ENCODE measurements around the gene GJE1. TPM values are rescaled to one million over a fixed set of nuclear protein-coding genes. Genes with fewer than 3 reads are reported as not detected.
"Not testable (repeated sequence)": the region's sequence is repeated elsewhere in the genome, so short reads cannot be mapped to it uniquely, and the experiment has no call there.

Gene GJE1
- total RNA-seq = not detected

- no peak for DNase-seq (ENCODE audit: low read depth in 2 of 3, low spot score in 2 of 3)
Observed at GRCh38 chr6:142132625-142133024, at the start of gene GJE1. GJE1 (plus strand) TSS chr6:142132925; CDS start chr6:142133159, 234 bp downstream.

GRCh38 chr6:142087950-142088857, 44.5 kb upstream of the GJE1 start:
- DNase-seq (ENCODE audit: low read depth in 2 of 3, low spot score in 2 of 3) = no peak

- DNase-seq (ENCODE audit: low read depth in 2 of 3, low spot score in 2 of 3) = peak in 2 of 3 donors; percentile 4 to 15
Observed at GRCh38 chr6:142088858-142089216, 43.9 kb upstream of the GJE1 start.

- not testable (repeated sequence) for DNase-seq (ENCODE audit: low read depth in 2 of 3, low spot score in 2 of 3)
Observed at GRCh38 chr6:142104820-142105219, 27.9 kb upstream of the GJE1 start.

- not testable (repeated sequence) for DNase-seq (ENCODE audit: low read depth in 2 of 3, low spot score in 2 of 3)
Observed at GRCh38 chr6:142110820-142111219, 21.9 kb upstream of the GJE1 start.

GRCh38 chr6:142112451-142113061, 20.2 kb upstream of the GJE1 start:
- peak; percentile 24 to 76 (median 45) for DNase-seq (ENCODE audit: low read depth in 2 of 3, low spot score in 2 of 3)

- no peak for DNase-seq (ENCODE audit: low read depth in 2 of 3, low spot score in 2 of 3)
Observed at GRCh38 chr6:142117366-142117765, 15.4 kb upstream of the GJE1 start.

GRCh38 chr6:142118328-142118727, 14.4 kb upstream of the GJE1 start:
- no peak for DNase-seq (ENCODE audit: low read depth in 2 of 3, low spot score in 2 of 3)

GRCh38 chr6:142118925-142119324, 13.8 kb upstream of the GJE1 start:
- DNase-seq (ENCODE audit: low read depth in 2 of 3, low spot score in 2 of 3) = no peak

- no peak for DNase-seq (ENCODE audit: low read depth in 2 of 3, low spot score in 2 of 3)
Observed at GRCh38 chr6:142121342-142121741, 11.4 kb upstream of the GJE1 start.

GRCh38 chr6:142130814-142131213, 1.9 kb upstream of the GJE1 start:
- DNase-seq (ENCODE audit: low read depth in 2 of 3, low spot score in 2 of 3) = no peak

GRCh38 chr6:142138876-142139275, 6.2 kb downstream of the GJE1 start:
- no peak for DNase-seq (ENCODE audit: low read depth in 2 of 3, low spot score in 2 of 3)

GRCh38 chr6:142141531-142141930, 8.8 kb downstream of the GJE1 start:
- not testable (repeated sequence) for DNase-seq (ENCODE audit: low read depth in 2 of 3, low spot score in 2 of 3)

GRCh38 chr6:142146828-142147662, 14.3 kb downstream of the GJE1 start, which contains the start of the genes NMBR and VTA1:
NMBR (minus strand) TSS chr6:142147122; CDS start chr6:142088658, 58,464 bp downstream.
VTA1 (plus strand) TSS chr6:142147263; CDS start chr6:142147288, 25 bp downstream.
- DNase-seq (ENCODE audit: low read depth in 2 of 3, low spot score in 2 of 3) = peak; percentile 94 to 99 (median 99)

GRCh38 chr6:142152746-142153145, 20.0 kb downstream of the GJE1 start:
- DNase-seq (ENCODE audit: low read depth in 2 of 3, low spot score in 2 of 3) = no peak

GRCh38 chr6:142153196-142153595, 20.5 kb downstream of the GJE1 start:
- no peak for DNase-seq (ENCODE audit: low read depth in 2 of 3, low spot score in 2 of 3)

- no peak for DNase-seq (ENCODE audit: low read depth in 2 of 3, low spot score in 2 of 3)
Observed at GRCh38 chr6:142154336-142154735, 21.6 kb downstream of the GJE1 start.

GRCh38 chr6:142155091-142155490, 22.4 kb downstream of the GJE1 start:
- DNase-seq (ENCODE audit: low read depth in 2 of 3, low spot score in 2 of 3) = no peak

GRCh38 chr6:142155895-142156757, 23.4 kb downstream of the GJE1 start:
- DNase-seq (ENCODE audit: low read depth in 2 of 3, low spot score in 2 of 3) = peak in 2 of 3 donors; percentile 47 to 74

GRCh38 chr6:142156758-142157068, 24.0 kb downstream of the GJE1 start:
- not testable (repeated sequence) for DNase-seq (ENCODE audit: low read depth in 2 of 3, low spot score in 2 of 3)
